GM12878 (cell line): ENCODE measurements around the gene KIRREL3.

ENCODE experiments used
- CBFB ChIP-seq: IDR thresholded peaks from 2 replicates; pipeline ENCODE4 v1.6.1; 2016; ENCODE audit warnings: antibody characterized with exemption, low read depth
- CBX3 ChIP-seq: fragments of 200-600 bp; sonication (generic); IDR thresholded peaks from 2 replicates; pipeline ENCODE4 v1.6.1; 2016; ENCODE audit warnings: low read depth, borderline replicate concordance
- CTCF ChIP-seq, 3 experiments: IDR thresholded peaks in 2 of 3; conservative IDR thresholded peaks in 1 of 3; 2 replicates each; pipeline ENCODE4 v1.5.1; 2011; ENCODE audit warnings: low read depth in 3 of 3, low read length in 3 of 3, mild to moderate bottlenecking in 3 of 3, control low read depth in 2 of 3, moderate library complexity in 2 of 3, inconsistent platforms in 1 of 3, mixed read lengths in 1 of 3; ENCODE audit not compliant: control insufficient read depth in 2 of 3, insufficient read depth in 1 of 3; ENCODE audit errors: extremely low read depth in 1 of 3
- FOXK2 ChIP-seq: fragments of 450-650 bp; IDR thresholded peaks from 2 replicates; pipeline ENCODE4 v1.6.1; 2017; ENCODE audit warnings: mild to moderate bottlenecking, moderate library complexity
- NR2F1 ChIP-seq: fragments of 450-650 bp; conservative IDR thresholded peaks from 2 replicates; pipeline ENCODE4 v1.6.1; 2017; ENCODE audit warnings: mild to moderate bottlenecking
- POLR2A ChIP-seq: IDR thresholded peaks from 2 replicates; pipeline ENCODE4 v1.6.1; 2011; ENCODE audit warnings: low read depth, mild to moderate bottlenecking, low read length
- POLR2AphosphoS5 ChIP-seq: IDR thresholded peaks from 2 replicates; pipeline ENCODE4 v1.6.1; 2011; ENCODE audit warnings: mild to moderate bottlenecking, low read length, inconsistent platforms
- SIN3A ChIP-seq: IDR thresholded peaks from 2 replicates; pipeline ENCODE4 v1.6.1; 2012; ENCODE audit warnings: low read depth, low read length, improper control_type of control experiment
- SMC3 ChIP-seq: IDR thresholded peaks from 2 replicates; pipeline ENCODE4 v1.6.1; 2011; ENCODE audit warnings: low read length, improper control_type of control experiment, borderline replicate concordance
- TAF1 ChIP-seq: IDR thresholded peaks from 2 replicates; pipeline ENCODE4 v1.6.1; 2011; ENCODE audit warnings: mild to moderate bottlenecking, low read depth, low read length, borderline replicate concordance
- ZBTB4 ChIP-seq: fragments of 450-650 bp; formaldehyde crosslinking; IDR thresholded peaks from 2 replicates; pipeline ENCODE4 v1.4.0; 2022; ENCODE audit warnings: mild to moderate bottlenecking, moderate library complexity
- ZZZ3 ChIP-seq: IDR thresholded peaks from 2 replicates; pipeline ENCODE4 v1.6.1; 2011; ENCODE audit warnings: low read depth; ENCODE audit not compliant: control insufficient read depth, insufficient read length

- no peak for TF ChIP-seq SMC3
- no peak for TF ChIP-seq POLR2A
- no peak for TF ChIP-seq ZBTB4 (CRISPR knock-in tag)
- TF ChIP-seq FOXK2: no peak
- no peak for TF ChIP-seq POLR2AphosphoS5
- no peak for TF ChIP-seq CTCF (IDR thresholded peaks at IDR 0.05 in 2 of 3, conservative IDR thresholded peaks at IDR 0.05 in 1 of 3; ENCODE audit: control insufficient read depth in 2 of 3, extremely low read depth in 1 of 3, insufficient read depth in 1 of 3, low read depth in 3 of 3, low read length in 3 of 3)
- no peak for TF ChIP-seq NR2F1
- TF ChIP-seq ZZZ3: no peak
- no peak for TF ChIP-seq CBFB
- no peak for TF ChIP-seq SIN3A
- TF ChIP-seq CBX3: no peak
- no peak for TF ChIP-seq TAF1
These were observed 614.4 kb downstream of the KIRREL3 start for GRCh38 chr11:126385991-126386728.
